GM19025 (cell line): Measurements from ENCODE around the gene GAR1.
"Not testable (repeated sequence)": the region's sequence is repeated elsewhere in the genome, so short reads cannot be mapped to it uniquely, and the experiment has no call there.

Experiments used
- ATAC-seq: cut with Tn5 transposase; IDR thresholded peaks from one replicate; pipeline ENCODE4 v1.9.1; 2021; ENCODE audit warnings: mild to moderate bottlenecking, low read depth, moderate library complexity; ENCODE audit not compliant: unreplicated experiment

The GAR1 gene

GRCh38 chr4:109815151-109816081 is at the start of gene GAR1:
Gene GAR1 (plus strand): TSS chr4:109815762. CDS start chr4:109816165, 403 bp downstream.
- ATAC-seq: peak; percentile 100

- ATAC-seq: not testable (repeated sequence)
Measured at GRCh38 chr4:109782092-109782491, 33.5 kb upstream of the GAR1 start.

- no peak for ATAC-seq
Measured at GRCh38 chr4:109786846-109787245, 28.7 kb upstream of the GAR1 start.

GRCh38 chr4:109787807-109788206 is 27.8 kb upstream of the GAR1 start:
- no peak for ATAC-seq

GRCh38 chr4:109795059-109795458 is 20.5 kb upstream of the GAR1 start:
- no peak for ATAC-seq

- ATAC-seq: no peak
Measured at GRCh38 chr4:109798866-109799265, 16.7 kb upstream of the GAR1 start.

GRCh38 chr4:109801099-109801789 is 14.3 kb upstream of the GAR1 start:
- ATAC-seq: no peak

- no peak for ATAC-seq
Measured at GRCh38 chr4:109801895-109802319, 13.7 kb upstream of the GAR1 start, which contains the start of gene CFI. Gene CFI (minus strand): TSS chr4:109801999. CDS start chr4:109801971, 28 bp downstream.

GRCh38 chr4:109803924-109804571 is 11.5 kb upstream of the GAR1 start:
- ATAC-seq: no peak

GRCh38 chr4:109809655-109810054 is 5.9 kb upstream of the GAR1 start:
- ATAC-seq: no peak

- no peak for ATAC-seq
Measured at GRCh38 chr4:109810552-109811387, 4.8 kb upstream of the GAR1 start.

- no peak for ATAC-seq
Measured at GRCh38 chr4:109811707-109812106, 3.9 kb upstream of the GAR1 start.

- ATAC-seq: no peak
Measured at GRCh38 chr4:109816082-109816442, 500 bp downstream of the GAR1 start.

GRCh38 chr4:109816894-109817293 is 1.3 kb downstream of the GAR1 start:
- no peak for ATAC-seq

GRCh38 chr4:109818268-109818667 is 2.7 kb downstream of the GAR1 start:
- ATAC-seq: no peak

- no peak for ATAC-seq
Measured at GRCh38 chr4:109820563-109820962, 5.0 kb downstream of the GAR1 start.

- no peak for ATAC-seq
Measured at GRCh38 chr4:109821185-109821584, 5.6 kb downstream of the GAR1 start.

GRCh38 chr4:109826719-109827118 is 11.2 kb downstream of the GAR1 start:
- ATAC-seq: no peak

- no peak for ATAC-seq
Measured at GRCh38 chr4:109827672-109828071, 12.1 kb downstream of the GAR1 start, which contains the start of gene RRH. Gene RRH (plus strand): TSS chr4:109827972. CDS start chr4:109828028, 56 bp downstream.

- ATAC-seq: no peak
Measured at GRCh38 chr4:109833756-109834155, 18.2 kb downstream of the GAR1 start.
